Neural cell (in vitro differentiated cells): ENCODE results near the gene INO80.

Experiments used
- CTCF ChIP-seq: fragments of 450-650 bp; IDR thresholded peaks from 2 replicates; pipeline ENCODE4 v1.5.1; 2014; ENCODE audit warnings: antibody characterized with exemption, mild to moderate bottlenecking, moderate library complexity; ENCODE audit not compliant: poor library complexity, severe bottlenecking
- EZH2 ChIP-seq: fragments of 200-600, 300-800 bp; shearing (Covaris generic), sonication (generic); IDR thresholded peaks from 2 replicates; pipeline ENCODE4 v1.6.1; 2014; ENCODE audit warnings: antibody characterized with exemption, low read length, borderline replicate concordance, mild to moderate bottlenecking; ENCODE audit not compliant: insufficient read depth, poor library complexity, severe bottlenecking
- POLR2AphosphoS5 ChIP-seq: IDR thresholded peaks from 2 replicates; pipeline ENCODE4 v1.6.1; 2012
- REST ChIP-seq: IDR thresholded peaks from 2 replicates; pipeline ENCODE4 v1.6.1; 2012; ENCODE audit warnings: borderline replicate concordance

GRCh38 chr15:41161336-41161735 is 45.3 kb upstream of the INO80 start:
- no peak for TF ChIP-seq CTCF
- TF ChIP-seq EZH2 = no peak
- TF ChIP-seq REST = no peak
- no peak for TF ChIP-seq POLR2AphosphoS5
